T-helper 22 cell (primary cell): ENCODE measurements around the gene TAS2R46.
"Not testable (repeated sequence)": the region's sequence is repeated elsewhere in the genome, so short reads cannot be mapped to it uniquely, and the experiment has no call there.

Experiments
- DNase-seq: peaks from one replicate; pipeline ENCODE4 v3.0.0-alpha.2; 2020; ENCODE audit warnings: low read depth

Gene TAS2R46

GRCh38 chr12:11033959-11034358 lies 28.1 kb downstream of the TAS2R46 start:
- DNase-seq, result not testable (repeated sequence)

- no peak for DNase-seq
Measured at GRCh38 chr12:11031307-11031706, 30.8 kb downstream of the TAS2R46 start, which contains the start of gene TAS2R31. TAS2R31 (minus strand) TSS chr12:11031407; CDS start chr12:11031335, 72 bp downstream.

GRCh38 chr12:11026118-11026517 lies 36.0 kb downstream of the TAS2R46 start:
- DNase-seq, result no peak

- no peak for DNase-seq
Measured at GRCh38 chr12:11023387-11023786, 38.7 kb downstream of the TAS2R46 start.

- no peak for DNase-seq
Measured at GRCh38 chr12:11022520-11022919, 39.6 kb downstream of the TAS2R46 start, which contains the start of gene TAS2R19. TAS2R19 (minus strand) TSS chr12:11022620; CDS start chr12:11022571, 49 bp downstream.

- DNase-seq, result no peak
Measured at GRCh38 chr12:11016937-11017336, 45.2 kb downstream of the TAS2R46 start.

- no peak for DNase-seq
Measured at GRCh38 chr12:11015775-11016430, 46.2 kb downstream of the TAS2R46 start.

GRCh38 chr12:11014234-11014633 lies 47.9 kb downstream of the TAS2R46 start:
- no peak for DNase-seq
